HEK293 (cell line): ENCODE results near the gene PLXNA2.
A peak's percentile ranks its signal among the peaks of the same experiment; 100 is the strongest.

ENCODE experiments used
- CTCF ChIA-PET: fragments of 350-600 bp; formaldehyde crosslinking; extraction: SDS; loops from one replicate; lab custom pipeline; 2021; ENCODE audit warnings: antibody characterized with exemption; lab: Yijun Ruan, JAX
- POLR2A ChIA-PET: fragments of 300-600 bp; formaldehyde crosslinking; extraction: SDS; loops from one replicate; lab custom pipeline; 2020; ENCODE audit warnings: antibody characterized with exemption, inconsistent platforms; lab: Yijun Ruan, JAX
- H3K27ac ChIP-seq: fragments of 200-500 bp; sonication (Bioruptor generic); 2 replicates; pipeline ENCODE4 v1.5.1; 2014; ENCODE audit warnings: low read depth, low read length, control low read depth, inconsistent platforms; ENCODE audit errors: extremely low read depth
- H3K36me3 ChIP-seq, 2 experiments: fragments of 200-500 bp in 1 of 2; sonication (Bioruptor generic) in 1 of 2; 1 replicate in 1 of 2; 2 replicates in 1 of 2; pipeline ENCODE4 v1.5.1; 2014 to 2017; ENCODE audit warnings: inconsistent platforms in 2 of 2, low read length in 2 of 2; ENCODE audit not compliant: control insufficient read depth in 2 of 2, insufficient read depth in 1 of 2
- H3K4me1 ChIP-seq: fragments of 200-500 bp; sonication (Bioruptor generic); 2 replicates; pipeline ENCODE4 v1.5.1; 2014; ENCODE audit warnings: mild to moderate bottlenecking, low read length, inconsistent platforms; ENCODE audit not compliant: control insufficient read depth, insufficient read depth
- H3K4me3 ChIP-seq: 2 replicates; pipeline ENCODE4 v1.5.1; 2011; ENCODE audit warnings: low read depth, mild to moderate bottlenecking, control low read depth, low read length, moderate library complexity
- H3K9me3 ChIP-seq: fragments of 200-500 bp; sonication (Bioruptor generic); 2 replicates; pipeline ENCODE4 v1.5.1; 2014; ENCODE audit warnings: low read depth, low read length, inconsistent platforms; ENCODE audit not compliant: control insufficient read depth, insufficient read depth
- EGR2 ChIP-seq: fragments of 450-650 bp; formaldehyde crosslinking; IDR thresholded peaks from 2 replicates; pipeline ENCODE4 v1.5.1; 2016; ENCODE audit warnings: low read depth, missing biosample characterization, missing genetic modification characterization
- GLI4 ChIP-seq: fragments of 450-650 bp; formaldehyde crosslinking; IDR thresholded peaks from 2 replicates; pipeline ENCODE4 v1.5.1; 2016; ENCODE audit warnings: missing biosample characterization, missing genetic modification characterization
- KLF10 ChIP-seq: fragments of 450-650 bp; IDR thresholded peaks from 2 replicates; pipeline ENCODE4 v1.5.1; 2018; ENCODE audit warnings: missing biosample characterization, mild to moderate bottlenecking, missing genetic modification characterization
- MYNN ChIP-seq: fragments of 450-650 bp; formaldehyde crosslinking; IDR thresholded peaks from 2 replicates; pipeline ENCODE4 v1.5.1; 2016; ENCODE audit warnings: missing biosample characterization, missing genetic modification characterization, borderline replicate concordance
- REPIN1 ChIP-seq: fragments of 450-650 bp; formaldehyde crosslinking; IDR thresholded peaks from 2 replicates; pipeline ENCODE4 v1.5.1; 2017; ENCODE audit warnings: missing biosample characterization, missing genetic modification characterization, low read depth
- SP7 ChIP-seq: fragments of 450-650 bp; formaldehyde crosslinking; IDR thresholded peaks from 2 replicates; pipeline ENCODE4 v1.5.1; 2016; ENCODE audit warnings: missing biosample characterization, missing genetic modification characterization
- ZNF121 ChIP-seq: fragments of 450-650 bp; formaldehyde crosslinking; IDR thresholded peaks from 2 replicates; pipeline ENCODE4 v1.5.1; 2016; ENCODE audit warnings: missing biosample characterization, missing genetic modification characterization
- ZNF138 ChIP-seq: fragments of 450-650 bp; formaldehyde crosslinking; IDR thresholded peaks from 2 replicates; pipeline ENCODE4 v1.5.1; 2016; ENCODE audit warnings: missing biosample characterization, missing genetic modification characterization, borderline replicate concordance
- ZNF140 ChIP-seq: fragments of 450-650 bp; formaldehyde crosslinking; IDR thresholded peaks from 2 replicates; pipeline ENCODE4 v1.5.1; 2016; ENCODE audit warnings: missing biosample characterization, missing genetic modification characterization
- ZNF175 ChIP-seq: fragments of 450-650 bp; formaldehyde crosslinking; IDR thresholded peaks from 2 replicates; pipeline ENCODE4 v1.5.1; 2016; ENCODE audit warnings: missing biosample characterization, missing genetic modification characterization
- ZNF184 ChIP-seq: fragments of 450-650 bp; IDR thresholded peaks from 2 replicates; pipeline ENCODE4 v1.5.1; 2018; ENCODE audit warnings: missing biosample characterization, mild to moderate bottlenecking, missing genetic modification characterization
- ZNF214 ChIP-seq: fragments of 450-650 bp; formaldehyde crosslinking; IDR thresholded peaks from 2 replicates; pipeline ENCODE4 v1.5.1; 2017; ENCODE audit warnings: missing biosample characterization, mild to moderate bottlenecking, missing genetic modification characterization, borderline replicate concordance
- ZNF266 ChIP-seq: fragments of 450-650 bp; formaldehyde crosslinking; IDR thresholded peaks from 2 replicates; pipeline ENCODE4 v1.5.1; 2016; ENCODE audit warnings: missing biosample characterization, missing genetic modification characterization, low read depth
- ZNF366 ChIP-seq: fragments of 450-650 bp; formaldehyde crosslinking; conservative IDR thresholded peaks from 2 replicates; pipeline ENCODE4 v1.5.1; 2016; ENCODE audit warnings: missing biosample characterization, missing genetic modification characterization
- ZNF37A ChIP-seq: fragments of 450-650 bp; IDR thresholded peaks from 2 replicates; pipeline ENCODE4 v1.5.1; 2018; ENCODE audit warnings: missing biosample characterization, missing genetic modification characterization
- ZNF394 ChIP-seq: fragments of 450-650 bp; formaldehyde crosslinking; IDR thresholded peaks from 2 replicates; pipeline ENCODE4 v1.5.1; 2016; ENCODE audit warnings: missing biosample characterization, missing genetic modification characterization, mild to moderate bottlenecking, moderate library complexity, borderline replicate concordance
- ZNF621 ChIP-seq: fragments of 450-650 bp; formaldehyde crosslinking; IDR thresholded peaks from 2 replicates; pipeline ENCODE4 v1.5.1; 2017; ENCODE audit warnings: missing biosample characterization, missing genetic modification characterization
- ZNF624 ChIP-seq: fragments of 450-650 bp; formaldehyde crosslinking; IDR thresholded peaks from 2 replicates; pipeline ENCODE4 v1.5.1; 2017; ENCODE audit warnings: missing biosample characterization, missing genetic modification characterization
- ZNF629 ChIP-seq: fragments of 450-650 bp; formaldehyde crosslinking; IDR thresholded peaks from 2 replicates; pipeline ENCODE4 v1.5.1; 2017; ENCODE audit warnings: missing biosample characterization, missing genetic modification characterization
- ZNF777 ChIP-seq: fragments of 450-650 bp; formaldehyde crosslinking; IDR thresholded peaks from 2 replicates; pipeline ENCODE4 v1.5.1; 2017; ENCODE audit warnings: missing biosample characterization, missing genetic modification characterization, borderline replicate concordance
- ZNF785 ChIP-seq: fragments of 450-650 bp; formaldehyde crosslinking; IDR thresholded peaks from 2 replicates; pipeline ENCODE4 v1.5.1; 2016; ENCODE audit warnings: missing biosample characterization, missing genetic modification characterization
- ZNF830 ChIP-seq: fragments of 450-650 bp; IDR thresholded peaks from 2 replicates; pipeline ENCODE4 v1.5.0; 2018; ENCODE audit warnings: missing biosample characterization, missing genetic modification characterization, low read depth, mild to moderate bottlenecking, moderate library complexity
- TF ChIP-seq, protein P1 (sequence below): fragments of 450-650 bp; formaldehyde crosslinking; IDR thresholded peaks from 2 replicates; pipeline ENCODE4 v1.5.1; 2016; ENCODE audit warnings: missing biosample characterization, missing genetic modification characterization
- TF ChIP-seq, protein P2 (sequence below): fragments of 450-650 bp; formaldehyde crosslinking; IDR thresholded peaks from 2 replicates; pipeline ENCODE4 v1.5.1; 2017; ENCODE audit warnings: missing biosample characterization, missing genetic modification characterization
- TF ChIP-seq, protein P3 (sequence below): fragments of 450-650 bp; formaldehyde crosslinking; IDR thresholded peaks from 2 replicates; pipeline ENCODE4 v1.5.1; 2016; ENCODE audit warnings: missing biosample characterization, missing genetic modification characterization
- TF ChIP-seq, protein P4 (sequence below): fragments of 450-650 bp; IDR thresholded peaks from 2 replicates; pipeline ENCODE4 v1.5.1; 2018; ENCODE audit warnings: missing biosample characterization, mild to moderate bottlenecking, missing genetic modification characterization

Gene PLXNA2

DNA sequence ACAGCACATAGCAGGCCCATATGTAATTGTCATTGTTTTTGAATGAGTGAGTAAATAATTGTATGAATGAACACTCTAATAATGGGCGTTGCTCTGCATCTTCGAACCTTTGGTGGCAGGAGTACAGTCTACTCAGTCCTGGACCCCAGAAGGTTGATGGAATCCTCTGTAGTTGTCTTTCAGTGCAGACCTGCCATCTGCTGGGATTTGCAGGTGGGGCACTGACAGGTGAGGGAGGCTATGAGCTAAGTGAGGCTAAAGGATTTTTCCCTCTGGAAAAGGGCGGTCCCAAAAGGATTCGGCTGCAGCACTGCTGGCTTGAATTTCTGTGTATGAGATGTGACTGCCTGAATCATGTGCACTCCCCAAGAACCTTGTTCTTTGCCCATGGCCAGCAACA lies 53.4 kb downstream of the PLXNA2 start:
- TF ChIP-seq ZNF266 (no peak), ZNF624 (no peak), ZNF629 (tag by site-specific recombination) (no peak)
- TF ChIP-seq, all 188 proteins: peak for 0
- CTCF ChIA-PET: interaction anchor here (1.0 to 1.6 kb wide), 4 partner anchors 8 to 59 kb away, joined by 3 to 8 read pairs (median 3); no protein-coding TSS in a partner anchor
- Histone ChIP-seq H3K27ac (no peak overlapping the region), H3K4me3 (no peak overlapping the region), H3K9me3 (no peaks in the 10 kb centered on the region), H3K4me1 (peaks cover 9% of the 10 kb centered on the region), H3K36me3 (no peaks in the 10 kb centered on the region)
- POLR2A ChIA-PET: no interaction called here

DNA sequence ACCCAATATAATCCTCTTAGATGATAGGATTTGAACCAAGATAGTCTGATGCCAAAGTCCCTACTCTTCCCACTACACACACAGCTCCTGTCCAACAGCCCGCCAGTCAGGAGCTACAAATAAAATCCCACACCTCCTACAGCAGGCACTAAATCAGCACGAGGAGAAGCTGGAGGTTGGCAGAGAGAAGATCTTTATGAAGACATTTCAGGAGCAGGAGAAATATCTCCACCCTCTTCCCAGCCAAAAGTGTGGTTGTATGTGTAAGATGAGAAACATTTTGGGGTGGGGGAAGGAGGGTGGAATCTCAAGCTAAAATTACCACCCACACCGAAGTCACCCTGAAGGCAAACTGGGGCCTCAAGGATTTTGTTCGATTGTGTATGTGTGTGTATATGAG lies 54.5 kb downstream of the PLXNA2 start:
- Histone ChIP-seq H3K36me3 (no peaks in the 10 kb centered on the region), H3K27ac (no peak overlapping the region; the same call in 1 of the 2 replicates), H3K4me3 (no peak overlapping the region), H3K4me1 (peaks cover 16% of the 10 kb centered on the region), H3K9me3 (no peaks in the 10 kb centered on the region)
- ChIA-PET CTCF (interaction anchor here (0.6 to 1.0 kb wide), 2 partner anchors 57 to 397 kb away, joined by 3 to 4 read pairs; no protein-coding TSS in a partner anchor), POLR2A (interaction anchor here (0.5 to 0.9 kb wide), 4 partner anchors 9 to 179 kb away, joined by 3 read pairs; no protein-coding TSS in a partner anchor)
- TF ChIP-seq, protein P1, sequence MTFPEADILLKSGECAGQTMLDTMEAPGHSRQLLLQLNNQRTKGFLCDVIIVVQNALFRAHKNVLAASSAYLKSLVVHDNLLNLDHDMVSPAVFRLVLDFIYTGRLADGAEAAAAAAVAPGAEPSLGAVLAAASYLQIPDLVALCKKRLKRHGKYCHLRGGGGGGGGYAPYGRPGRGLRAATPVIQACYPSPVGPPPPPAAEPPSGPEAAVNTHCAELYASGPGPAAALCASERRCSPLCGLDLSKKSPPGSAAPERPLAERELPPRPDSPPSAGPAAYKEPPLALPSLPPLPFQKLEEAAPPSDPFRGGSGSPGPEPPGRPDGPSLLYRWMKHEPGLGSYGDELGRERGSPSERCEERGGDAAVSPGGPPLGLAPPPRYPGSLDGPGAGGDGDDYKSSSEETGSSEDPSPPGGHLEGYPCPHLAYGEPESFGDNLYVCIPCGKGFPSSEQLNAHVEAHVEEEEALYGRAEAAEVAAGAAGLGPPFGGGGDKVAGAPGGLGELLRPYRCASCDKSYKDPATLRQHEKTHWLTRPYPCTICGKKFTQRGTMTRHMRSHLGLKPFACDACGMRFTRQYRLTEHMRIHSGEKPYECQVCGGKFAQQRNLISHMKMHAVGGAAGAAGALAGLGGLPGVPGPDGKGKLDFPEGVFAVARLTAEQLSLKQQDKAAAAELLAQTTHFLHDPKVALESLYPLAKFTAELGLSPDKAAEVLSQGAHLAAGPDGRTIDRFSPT (tag by site-specific recombination): no peak
- no peak for TF ChIP-seq ZNF37A (tag by site-specific recombination)
- no peak for TF ChIP-seq MYNN
- no peak for TF ChIP-seq REPIN1 (tag by site-specific recombination)
- no peak for TF ChIP-seq ZNF394
- no peak for TF ChIP-seq ZNF785 (tag by site-specific recombination)
- 0 out of 2 replicates have a peak, but pooled peaks have one; percentile 4 for TF ChIP-seq KLF10 (tag by site-specific recombination)
- no peak for TF ChIP-seq GLI4 (tag by site-specific recombination)
- TF ChIP-seq, protein P2, sequence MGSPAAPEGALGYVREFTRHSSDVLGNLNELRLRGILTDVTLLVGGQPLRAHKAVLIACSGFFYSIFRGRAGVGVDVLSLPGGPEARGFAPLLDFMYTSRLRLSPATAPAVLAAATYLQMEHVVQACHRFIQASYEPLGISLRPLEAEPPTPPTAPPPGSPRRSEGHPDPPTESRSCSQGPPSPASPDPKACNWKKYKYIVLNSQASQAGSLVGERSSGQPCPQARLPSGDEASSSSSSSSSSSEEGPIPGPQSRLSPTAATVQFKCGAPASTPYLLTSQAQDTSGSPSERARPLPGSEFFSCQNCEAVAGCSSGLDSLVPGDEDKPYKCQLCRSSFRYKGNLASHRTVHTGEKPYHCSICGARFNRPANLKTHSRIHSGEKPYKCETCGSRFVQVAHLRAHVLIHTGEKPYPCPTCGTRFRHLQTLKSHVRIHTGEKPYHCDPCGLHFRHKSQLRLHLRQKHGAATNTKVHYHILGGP (tag by site-specific recombination): no peak
- no peak for TF ChIP-seq ZNF777 (tag by site-specific recombination)
- no peak for TF ChIP-seq ZNF184
- TF ChIP-seq ZNF366: no peak
- TF ChIP-seq, protein P3, sequence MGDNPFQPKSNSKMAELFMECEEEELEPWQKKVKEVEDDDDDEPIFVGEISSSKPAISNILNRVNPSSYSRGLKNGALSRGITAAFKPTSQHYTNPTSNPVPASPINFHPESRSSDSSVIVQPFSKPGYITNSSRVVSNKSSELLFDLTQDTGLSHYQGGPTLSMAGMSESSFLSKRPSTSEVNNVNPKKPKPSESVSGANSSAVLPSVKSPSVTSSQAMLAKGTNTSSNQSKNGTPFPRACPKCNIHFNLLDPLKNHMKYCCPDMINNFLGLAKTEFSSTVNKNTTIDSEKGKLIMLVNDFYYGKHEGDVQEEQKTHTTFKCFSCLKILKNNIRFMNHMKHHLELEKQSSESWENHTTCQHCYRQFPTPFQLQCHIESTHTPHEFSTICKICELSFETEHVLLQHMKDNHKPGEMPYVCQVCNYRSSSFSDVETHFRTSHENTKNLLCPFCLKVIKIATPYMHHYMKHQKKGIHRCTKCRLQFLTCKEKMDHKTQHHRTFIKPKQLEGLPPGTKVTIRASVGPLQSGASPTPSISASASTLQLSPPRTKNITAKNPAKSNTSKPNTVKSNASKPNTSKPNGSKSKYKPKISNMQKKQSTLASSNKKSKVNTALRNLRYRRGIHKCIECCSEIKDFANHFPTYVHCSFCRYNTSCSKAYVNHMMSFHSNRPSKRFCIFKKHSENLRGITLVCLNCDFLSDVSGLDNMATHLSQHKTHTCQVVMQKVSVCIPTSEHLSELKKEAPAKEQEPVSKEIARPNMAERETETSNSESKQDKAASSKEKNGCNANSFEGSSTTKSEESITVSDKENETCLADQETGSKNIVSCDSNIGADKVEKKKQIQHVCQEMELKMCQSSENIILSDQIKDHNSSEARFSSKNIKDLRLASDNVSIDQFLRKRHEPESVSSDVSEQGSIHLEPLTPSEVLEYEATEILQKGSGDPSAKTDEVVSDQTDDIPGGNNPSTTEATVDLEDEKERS (tag by site-specific recombination): no peak
- peak; percentile 92 for TF ChIP-seq EGR2
- no peak for TF ChIP-seq ZNF830 (tag by site-specific recombination)
- TF ChIP-seq, protein P4, sequence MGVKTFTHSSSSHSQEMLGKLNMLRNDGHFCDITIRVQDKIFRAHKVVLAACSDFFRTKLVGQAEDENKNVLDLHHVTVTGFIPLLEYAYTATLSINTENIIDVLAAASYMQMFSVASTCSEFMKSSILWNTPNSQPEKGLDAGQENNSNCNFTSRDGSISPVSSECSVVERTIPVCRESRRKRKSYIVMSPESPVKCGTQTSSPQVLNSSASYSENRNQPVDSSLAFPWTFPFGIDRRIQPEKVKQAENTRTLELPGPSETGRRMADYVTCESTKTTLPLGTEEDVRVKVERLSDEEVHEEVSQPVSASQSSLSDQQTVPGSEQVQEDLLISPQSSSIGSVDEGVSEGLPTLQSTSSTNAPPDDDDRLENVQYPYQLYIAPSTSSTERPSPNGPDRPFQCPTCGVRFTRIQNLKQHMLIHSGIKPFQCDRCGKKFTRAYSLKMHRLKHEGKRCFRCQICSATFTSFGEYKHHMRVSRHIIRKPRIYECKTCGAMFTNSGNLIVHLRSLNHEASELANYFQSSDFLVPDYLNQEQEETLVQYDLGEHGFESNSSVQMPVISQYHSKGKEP (tag by site-specific recombination): no peak
- TF ChIP-seq ZNF121 (tag by site-specific recombination): no peak
- no peak for TF ChIP-seq ZNF140 (tag by site-specific recombination)
- no peak for TF ChIP-seq ZNF214
- TF ChIP-seq SP7 (tag by site-specific recombination): no peak
- TF ChIP-seq ZNF138 (tag by site-specific recombination): no peak
- TF ChIP-seq ZNF621: no peak
- no peak for TF ChIP-seq ZNF175 (tag by site-specific recombination)
